GM12878 (cell line): ENCODE measurements around the gene TSEN54. TPM values are rescaled to one million over a fixed set of nuclear protein-coding genes. Genes with fewer than 3 reads are reported as not detected.

Experiments used
- ATAC-seq: fragments of 200-7000 bp; cut with Tn5 transposase; 3 replicates; pipeline ENCODE4 v1.9.1; 2020; ENCODE audit warnings: mild to moderate bottlenecking, moderate library complexity
- BruUV-seq: library from RNA; stranded (reverse); fragments of 400-500 nt; replicated peaks from 2 replicates; lab custom pipeline; 2021; lab: Mats Ljungman, UMichigan
- CTCF ChIA-PET: fragments of 300-600 bp; sonication (Branson Sonifier 250); formaldehyde crosslinking; extraction: SDS; loops from one replicate; lab custom pipeline; 2021; ENCODE audit warnings: inconsistent platforms; lab: Yijun Ruan, JAX
- POLR2A ChIA-PET: fragments of 350-600 bp; formaldehyde crosslinking; extraction: SDS; loops from one replicate; lab custom pipeline; 2021; ENCODE audit warnings: inconsistent platforms; lab: Charles Lee
- RAD21 ChIA-PET: fragments of 300-600 bp; sonication (Branson Sonifier 250); formaldehyde crosslinking; loops from one replicate; lab custom pipeline; 2023; ENCODE audit warnings: antibody characterized with exemption; ENCODE audit not compliant: unreplicated experiment; lab: Charles Lee
- SMC1A ChIA-PET: fragments of 300-600 bp; sonication (Branson Sonifier 250); formaldehyde crosslinking; loops from one replicate; lab custom pipeline; 2023; ENCODE audit not compliant: unreplicated experiment, uncharacterized antibody; lab: Charles Lee
- DNase-seq: peaks from one replicate; pipeline ENCODE4 v3.0.0-alpha.2; 2011; ENCODE audit warnings: low read depth, low spot score
- FAIRE-seq: peaks from 3 replicates; lab custom pipeline; 2011; peaks lifted over from hg19 to GRCh38; lab: Jason Lieb, UNC
- H2AFZ ChIP-seq: 2 replicates; pipeline ENCODE4 v1.6.0; 2011; ENCODE audit warnings: low read depth, low read length, control low read depth; ENCODE audit not compliant: control insufficient read depth
- H3K27ac ChIP-seq: 2 replicates; pipeline ENCODE4 v1.5.1; 2011; ENCODE audit warnings: control low read depth; ENCODE audit not compliant: control insufficient read depth, insufficient read depth
- H3K27me3 ChIP-seq, 2 experiments: replicated peaks in 1 of 2; 2 replicates each; pipeline versions ENCODE4 v1.6.0 to v1.6.1; 2011; ENCODE audit warnings: low read length in 1 of 2; ENCODE audit not compliant: control insufficient read depth in 2 of 2, insufficient read depth in 2 of 2
- H3K36me3 ChIP-seq, 2 experiments: 2 replicates each; pipeline ENCODE4 v1.5.1; 2011; ENCODE audit warnings: low read length in 1 of 2; ENCODE audit not compliant: control insufficient read depth in 2 of 2, insufficient read depth in 2 of 2
- H3K4me1 ChIP-seq: 2 replicates; pipeline ENCODE4 v1.6.1; 2011; ENCODE audit warnings: mild to moderate bottlenecking, low read length, moderate library complexity, mixed read lengths; ENCODE audit not compliant: control insufficient read depth, insufficient read depth
- H3K4me2 ChIP-seq: 2 replicates; pipeline ENCODE4 v1.6.0; 2011; ENCODE audit warnings: control low read depth; ENCODE audit not compliant: control insufficient read depth, insufficient read depth
- H3K4me3 ChIP-seq: fragments of 200-600 bp; sonication (generic); 2 replicates; pipeline ENCODE4 v1.5.1; 2016
- H3K79me2 ChIP-seq: 2 replicates; pipeline ENCODE4 v1.6.0; 2011; ENCODE audit warnings: low read length; ENCODE audit not compliant: control insufficient read depth, insufficient read depth
- H3K9ac ChIP-seq: 2 replicates; pipeline ENCODE4 v1.8.0; 2011; ENCODE audit warnings: low read length, control low read depth, mixed read lengths; ENCODE audit not compliant: control insufficient read depth, insufficient read depth
- H3K9me3 ChIP-seq: replicated peaks from 3 replicates; pipeline ENCODE4 v1.5.1; 2011; ENCODE audit warnings: mild to moderate bottlenecking, low read length; ENCODE audit not compliant: control insufficient read depth, insufficient read depth
- H4K20me1 ChIP-seq: 2 replicates; pipeline ENCODE4 v1.6.0; 2011; ENCODE audit not compliant: control insufficient read depth, insufficient read depth
- CHD4 ChIP-seq: fragments of 200-600 bp; sonication (generic); IDR thresholded peaks from 2 replicates; pipeline ENCODE4 v1.6.1; 2016; ENCODE audit warnings: mild to moderate bottlenecking
- GABPA ChIP-seq: IDR thresholded peaks from 2 replicates; pipeline ENCODE4 v1.6.1; 2014; ENCODE audit warnings: antibody characterized with exemption, low read depth, mild to moderate bottlenecking, inconsistent platforms
- HDGF ChIP-seq: fragments of 450-650 bp; IDR thresholded peaks from 2 replicates; pipeline ENCODE4 v1.6.1; 2016; ENCODE audit warnings: antibody characterized with exemption
- IKZF1 ChIP-seq: fragments of 450-650 bp; conservative IDR thresholded peaks from 2 replicates; pipeline ENCODE4 v1.6.1; 2017; ENCODE audit warnings: antibody characterized with exemption, mild to moderate bottlenecking
- LARP7 ChIP-seq: fragments of 450-650 bp; IDR thresholded peaks from 2 replicates; pipeline ENCODE4 v1.6.1; 2017; ENCODE audit warnings: mild to moderate bottlenecking
- NFXL1 ChIP-seq: fragments of 450-650 bp; IDR thresholded peaks from 2 replicates; pipeline ENCODE4 v1.6.1; 2017; ENCODE audit warnings: antibody characterized with exemption, mild to moderate bottlenecking, borderline replicate concordance
- POLR2A ChIP-seq: IDR thresholded peaks from 2 replicates; pipeline ENCODE4 v1.6.1; 2011; ENCODE audit warnings: low read depth, mild to moderate bottlenecking, low read length
- RUNX3 ChIP-seq: IDR thresholded peaks from 2 replicates; pipeline ENCODE4 v1.6.1; 2012; ENCODE audit warnings: low read length, inconsistent platforms
- SREBF1 ChIP-seq: IDR thresholded peaks from 2 replicates; pipeline ENCODE4 v1.6.1; 2012; ENCODE audit warnings: mild to moderate bottlenecking, low read length
- YY1 ChIP-seq: IDR thresholded peaks from 2 replicates; pipeline ENCODE4 v1.6.1; 2011; ENCODE audit warnings: low read depth, mild to moderate bottlenecking, low read length
- ZNF217 ChIP-seq: fragments of 450-650 bp; IDR thresholded peaks from 2 replicates; pipeline ENCODE4 v1.6.1; 2017; ENCODE audit warnings: antibody characterized with exemption, mild to moderate bottlenecking
- ZNF687 ChIP-seq: fragments of 450-650 bp; IDR thresholded peaks from 2 replicates; pipeline ENCODE4 v1.6.1; 2017; ENCODE audit warnings: mild to moderate bottlenecking, moderate library complexity
- WGBS: methylation state at CpG from one replicate; pipeline ENCODE4 v1.1.6; 2016; ENCODE audit warnings: low lambda C conversion rate; ENCODE audit not compliant: insufficient replicate concordance, insufficient coverage; ENCODE audit errors: missing lambda C conversion rate; 5-methylcytosine and 5-hydroxymethylcytosine counted together
- in situ Hi-C: fragments of 300-500 bp; cut with MboI; formaldehyde crosslinking; loops from 9 replicates; pipeline ENCODE4 v1.14.3; 2018; ENCODE audit warnings: mixed read lengths
- intact Hi-C: fragments of 100-400 bp; cut with micrococcal nuclease; formaldehyde crosslinking; loops from one replicate; pipeline ENCODE4 v1.14.2; 2022; ENCODE audit not compliant: unreplicated experiment
- polyA plus RNA-seq, 11 experiments: library from polyadenylated mRNA; depleted of rRNA in 4 of 11; unstranded in 6 of 11; stranded (reverse) in 5 of 11; fragments of >200 nt; fragmentation: Nextera tagmentation in 4 of 11; fragmentation: Illumina TruSeq in 1 of 11; extraction: Ambion mirVana in 4 of 11; extraction: Trizol in 1 of 11; gene quantifications; 1 replicate in 1 of 11; 2 replicates in 10 of 11; pipeline versions ENCODE4 v1.2.1 to v1.2.3, GENCODE V29; 2011 to 2016; ENCODE audit warnings: inconsistent platforms in 2 of 11, missing spikeins in 2 of 11, low read depth in 1 of 11
- total RNA-seq, 4 experiments: library from RNA; depleted of rRNA in 3 of 4; stranded (reverse); fragments of >200 nt in 3 of 4; fragmentation: Illumina TruSeq in 1 of 4; extraction: Trizol in 1 of 4; gene quantifications; 2 replicates each; pipeline versions ENCODE4 v1.2.1 to v1.2.3, GENCODE V29; 2013 to 2021
- TF ChIP-seq, protein P1 (sequence below): fragments of 450-650 bp; formaldehyde crosslinking; IDR thresholded peaks from 2 replicates; pipeline ENCODE4 v1.4.0; 2022; ENCODE audit warnings: mild to moderate bottlenecking, moderate library complexity

Gene TSEN54
- total and polyA plus RNA-seq, 10 of the 15 experiments (the other 5 are each of a cell fraction or from before 2014, with no cell fraction given) = 7.1 to 48.0 (median 41.1) TPM

DNA sequence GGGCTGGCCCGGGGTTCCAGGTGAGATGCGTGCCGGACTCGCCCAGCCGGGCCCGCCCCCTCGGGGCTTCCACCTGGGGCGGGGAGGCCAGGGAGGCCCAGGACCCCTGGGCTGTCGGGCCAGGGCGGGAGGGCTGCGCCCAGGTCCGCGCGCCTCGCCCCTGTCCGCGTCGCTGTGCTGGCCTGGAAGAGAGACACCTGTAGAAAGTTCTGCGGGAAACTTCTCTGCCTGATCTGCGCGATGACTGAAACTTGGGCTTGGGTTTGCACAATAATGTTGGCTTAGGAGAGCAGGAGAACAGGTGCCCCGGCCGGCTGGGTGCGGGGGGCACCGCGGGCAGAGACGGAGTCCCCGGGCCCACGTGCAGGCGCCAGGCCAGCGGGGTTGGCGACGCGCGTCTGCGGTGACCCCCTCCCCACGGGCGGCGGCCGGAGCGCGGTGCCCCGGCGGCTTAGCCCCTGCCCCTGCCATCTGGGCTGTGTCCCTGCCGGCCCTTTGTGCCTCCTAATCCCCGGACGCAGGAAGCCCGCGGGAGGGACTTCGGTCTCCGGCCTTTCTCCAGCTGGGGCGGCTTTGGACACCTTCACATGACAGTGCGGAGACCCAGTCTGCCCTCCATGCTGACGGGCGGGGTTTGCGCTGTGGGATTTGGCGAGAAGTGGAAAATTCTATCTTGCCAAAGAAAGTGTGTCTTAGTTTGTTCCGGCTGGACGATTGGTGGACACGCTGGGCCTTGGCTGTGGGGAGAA lies 9.7 kb downstream of the TSEN54 start:
- ATAC-seq = no peak
- no peak for FAIRE-seq
- no peak for TF ChIP-seq YY1
- no peak for TF ChIP-seq CHD4
- TF ChIP-seq, protein P1, sequence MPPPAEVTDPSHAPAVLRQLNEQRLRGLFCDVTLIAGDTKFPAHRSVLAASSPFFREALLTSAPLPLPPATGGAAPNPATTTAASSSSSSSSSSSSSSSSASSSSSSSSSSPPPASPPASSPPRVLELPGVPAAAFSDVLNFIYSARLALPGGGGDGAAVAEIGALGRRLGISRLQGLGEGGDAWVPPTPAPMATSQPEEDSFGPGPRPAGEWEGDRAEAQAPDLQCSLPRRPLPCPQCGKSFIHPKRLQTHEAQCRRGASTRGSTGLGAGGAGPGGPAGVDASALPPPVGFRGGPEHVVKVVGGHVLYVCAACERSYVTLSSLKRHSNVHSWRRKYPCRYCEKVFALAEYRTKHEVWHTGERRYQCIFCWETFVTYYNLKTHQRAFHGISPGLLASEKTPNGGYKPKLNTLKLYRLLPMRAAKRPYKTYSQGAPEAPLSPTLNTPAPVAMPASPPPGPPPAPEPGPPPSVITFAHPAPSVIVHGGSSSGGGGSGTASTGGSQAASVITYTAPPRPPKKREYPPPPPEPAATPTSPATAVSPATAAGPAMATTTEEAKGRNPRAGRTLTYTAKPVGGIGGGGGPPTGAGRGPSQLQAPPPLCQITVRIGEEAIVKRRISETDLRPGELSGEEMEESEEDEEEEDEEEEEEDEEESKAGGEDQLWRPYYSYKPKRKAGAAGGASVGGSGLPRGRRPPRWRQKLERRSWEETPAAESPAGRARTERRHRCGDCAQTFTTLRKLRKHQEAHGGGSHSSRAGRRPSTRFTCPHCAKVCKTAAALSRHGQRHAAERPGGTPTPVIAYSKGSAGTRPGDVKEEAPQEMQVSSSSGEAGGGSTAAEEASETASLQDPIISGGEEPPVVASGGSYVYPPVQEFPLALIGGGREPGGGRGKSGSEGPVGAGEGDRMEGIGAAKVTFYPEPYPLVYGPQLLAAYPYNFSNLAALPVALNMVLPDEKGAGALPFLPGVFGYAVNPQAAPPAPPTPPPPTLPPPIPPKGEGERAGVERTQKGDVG (CRISPR knock-in tag) = no peak
- peak; percentile 26; the same call in 1 of the 2 replicates for TF ChIP-seq IKZF1
- no peak for TF ChIP-seq ZNF687
- no peak for TF ChIP-seq HDGF
- TF ChIP-seq POLR2A = no peak
- no peak for TF ChIP-seq SREBF1
- no peak for TF ChIP-seq RUNX3
- no peak for TF ChIP-seq ZNF217
- no peak for TF ChIP-seq GABPA
- TF ChIP-seq LARP7 = peak; percentile 26; the same call in 1 of the 2 replicates
- no peak for TF ChIP-seq NFXL1

More for the DNA sequence above, 9.7 kb downstream of the TSEN54 start:
- intact Hi-C loops (no loop called here), in situ Hi-C loops (no loop called here)
- H3K9ac ChIP-seq = peak overlapping the region; percentile 56; the same call in 1 of the 2 replicates
- 6% methylated on average over 59 of the region's 60 CpGs for WGBS
- peaks cover 0 to 6% of the 10 kb centered on the region in 2 experiments; a peak in 2 of 4 replicates for H3K27me3 ChIP-seq
- ChIA-PET RAD21 (interaction anchor here (0.8 to 1.2 kb wide), 5 partner anchors 9 to 237 kb away, joined by 3 to 14 read pairs (median 5); partner anchors contain the start of genes SLC25A19, SMIM5 and TSEN54), SMC1A (interaction anchor here (0.7 to 1.4 kb wide), 2 partner anchors 9 to 10 kb away, joined by 3 to 8 read pairs; partner anchors contain the start of gene TSEN54), POLR2A (interaction anchor here (0.7 to 1.1 kb wide), 4 partner anchors 9 to 162 kb away, joined by 3 to 5 read pairs (median 4); partner anchors contain the start of gene TSEN54), CTCF (interaction anchor here (0.8 to 1.4 kb wide), 7 partner anchors 10 to 264 kb away, joined by 3 to 11 read pairs (median 4); partner anchors contain the start of gene TSEN54)
- peak overlapping the region; percentile 84 for H3K4me3 ChIP-seq
- peak overlapping the region; percentile 91 for H3K4me2 ChIP-seq
- peaks cover 0 to 2% of the 10 kb centered on the region in 2 experiments; a peak in 3 of 4 replicates for H3K36me3 ChIP-seq
- H3K79me2 ChIP-seq = no peaks in the 10 kb centered on the region
- no peaks in the 10 kb centered on the region for H3K9me3 ChIP-seq
- H4K20me1 ChIP-seq = no peaks in the 10 kb centered on the region
- no peak overlapping the region for H3K27ac ChIP-seq
- no peak for DNase-seq
- BruUV-seq = no TSS peak
- H2AFZ ChIP-seq = peak overlapping the region; percentile 22
- 0 out of 2 replicates have a peak, but pooled peaks cover 7% of the 10 kb centered on the region for H3K4me1 ChIP-seq
